GM18870 (cell line): Measurements from ENCODE around the gene HRG.
"Not testable (repeated sequence)": the region's sequence is repeated elsewhere in the genome, so short reads cannot be mapped to it uniquely, and the experiment has no call there.

Source experiments
- ATAC-seq: cut with Tn5 transposase; IDR thresholded peaks from one replicate; pipeline ENCODE4 v1.9.1; 2021; ENCODE audit warnings: moderate library complexity; ENCODE audit not compliant: unreplicated experiment

Gene HRG

GRCh38 chr3:186665625-186666188, at the start of gene HRG:
Gene HRG (plus strand): TSS chr3:186666014. CDS start chr3:186666032, 18 bp downstream.
- no peak for ATAC-seq

GRCh38 chr3:186616299-186616617, 49.6 kb upstream of the HRG start:
- no peak for ATAC-seq

DNA sequence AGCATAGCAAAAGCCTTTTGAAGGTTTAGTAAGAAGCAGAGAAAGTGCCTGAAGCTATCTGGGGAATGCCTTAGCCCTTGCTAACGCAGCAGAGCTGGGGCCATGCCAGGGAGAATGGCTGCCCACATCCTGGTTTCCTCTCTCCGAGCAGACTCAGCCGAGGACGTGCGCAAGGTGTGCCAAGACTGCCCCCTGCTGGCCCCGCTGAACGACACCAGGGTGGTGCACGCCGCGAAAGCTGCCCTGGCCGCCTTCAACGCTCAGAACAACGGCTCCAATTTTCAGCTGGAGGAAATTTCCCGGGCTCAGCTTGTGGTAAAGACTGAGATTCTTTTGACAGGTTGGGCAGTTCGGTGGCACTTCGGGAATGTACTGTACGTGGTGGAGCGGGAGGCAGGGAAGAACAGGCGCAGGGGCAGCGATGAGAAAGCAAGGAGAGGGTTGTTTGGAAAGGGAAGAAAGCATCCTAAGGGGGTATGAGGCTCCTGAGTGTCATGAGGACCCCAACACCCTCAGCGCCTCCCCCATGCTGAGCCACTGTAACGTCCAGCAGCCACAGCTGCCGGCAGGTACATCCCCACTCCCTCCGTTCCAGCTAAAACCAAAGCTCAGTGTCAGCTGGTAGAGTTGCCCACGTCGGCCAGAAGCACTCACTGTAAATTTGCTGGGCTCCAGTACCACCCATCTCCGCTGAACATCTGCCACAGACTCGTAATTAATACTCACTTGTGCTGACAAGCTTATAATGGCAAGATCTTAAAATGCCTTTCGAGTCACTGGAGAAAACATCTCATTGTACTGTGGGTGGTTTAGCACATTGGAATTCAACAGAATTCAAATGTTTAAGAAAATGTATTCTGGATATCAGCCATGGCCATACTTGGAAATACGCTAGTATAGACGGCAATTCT, 48.5 kb upstream of the HRG start:
- ATAC-seq, result peak; percentile 62

DNA sequence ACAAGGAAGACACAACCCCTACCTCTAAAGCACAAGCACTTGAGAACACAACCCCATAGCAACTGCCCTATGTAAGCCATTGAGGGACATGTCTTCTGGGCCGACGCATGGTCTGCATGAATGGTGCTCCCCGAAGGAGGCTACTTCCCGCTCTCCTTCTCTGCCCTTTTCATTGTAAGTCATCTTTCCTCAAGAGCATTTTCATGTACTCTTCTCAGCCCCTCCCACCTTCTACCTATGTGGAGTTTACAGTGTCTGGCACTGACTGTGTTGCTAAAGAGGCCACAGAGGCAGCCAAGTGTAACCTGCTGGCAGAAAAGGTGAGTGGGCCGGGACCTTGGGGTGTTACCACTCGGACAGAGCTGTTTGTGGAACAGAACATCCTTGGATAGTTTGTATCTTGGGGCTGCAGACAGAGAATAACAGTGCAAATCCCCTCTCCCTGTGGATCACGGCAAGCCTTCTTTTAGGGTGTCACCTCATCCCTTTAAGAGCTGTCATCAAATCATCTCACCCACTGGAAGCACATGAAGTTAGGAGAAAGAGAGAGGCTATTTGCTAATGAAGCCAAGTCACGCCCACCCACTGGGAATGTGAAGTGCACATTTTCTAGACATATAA, 47.4 kb upstream of the HRG start:
- ATAC-seq, result no peak

GRCh38 chr3:186619787-186620212, 46.0 kb upstream of the HRG start:
- no peak for ATAC-seq

- no peak for ATAC-seq
These were observed 45.4 kb upstream of the HRG start for GRCh38 chr3:186620213-186621092.

- ATAC-seq, result no peak
These were observed 43.7 kb upstream of the HRG start for GRCh38 chr3:186621894-186622650.

DNA sequence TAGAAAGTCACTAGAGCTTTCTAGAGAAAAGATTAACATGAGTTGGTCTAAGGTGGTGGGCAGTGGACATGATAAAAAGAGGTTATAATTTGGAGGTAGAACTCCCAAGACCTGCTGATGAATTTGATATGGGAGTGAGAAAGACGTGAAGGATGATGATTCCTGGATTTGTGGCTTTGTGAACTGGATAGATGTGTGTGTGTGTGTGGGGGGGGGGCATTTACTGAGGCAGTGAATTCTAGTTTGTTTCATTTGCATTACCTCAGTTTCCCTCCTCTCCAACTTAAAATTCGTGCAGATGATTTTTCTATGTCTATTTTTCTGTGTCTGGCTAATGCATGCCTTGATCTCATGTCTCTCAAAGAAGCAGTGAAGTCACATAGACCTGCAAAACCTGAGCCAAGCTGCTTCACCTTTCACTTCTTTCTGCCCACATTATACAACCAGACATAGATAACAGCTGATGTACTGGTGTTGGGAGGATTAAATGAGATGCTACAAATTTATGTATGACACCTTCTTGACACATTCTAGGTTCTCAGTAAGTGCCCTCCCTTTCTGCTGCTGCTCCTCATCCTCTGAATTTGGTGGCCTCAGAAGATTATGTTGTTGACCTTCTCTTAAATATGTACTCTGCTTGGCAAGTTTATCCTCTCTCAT, 43.0 kb upstream of the HRG start:
- no peak for ATAC-seq

DNA sequence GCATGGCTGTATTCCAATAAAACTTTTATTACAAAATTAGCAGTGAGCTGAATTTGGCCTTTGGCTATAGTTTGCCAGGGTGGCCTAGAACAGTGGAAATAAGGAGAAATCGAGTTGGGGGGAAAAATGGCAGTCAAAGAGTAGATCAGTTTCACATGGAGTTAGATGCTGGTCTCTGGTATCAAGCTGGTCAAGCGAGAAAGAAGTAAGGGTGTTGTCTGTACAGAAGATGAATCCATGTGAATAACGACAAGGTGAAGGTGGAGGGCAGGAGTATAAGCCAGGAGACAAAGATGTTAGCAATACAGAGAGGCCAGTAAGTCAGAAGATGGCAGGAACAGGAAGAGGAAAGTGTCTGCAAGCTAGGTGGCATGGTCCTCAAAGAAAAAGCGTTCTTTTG, 41.2 kb upstream of the HRG start:
- ATAC-seq, result no peak

- ATAC-seq, result no peak
These were observed 40.2 kb upstream of the HRG start for GRCh38 chr3:186625600-186626042.

- no peak for ATAC-seq
These were observed 39.5 kb upstream of the HRG start for GRCh38 chr3:186626254-186626847.

DNA sequence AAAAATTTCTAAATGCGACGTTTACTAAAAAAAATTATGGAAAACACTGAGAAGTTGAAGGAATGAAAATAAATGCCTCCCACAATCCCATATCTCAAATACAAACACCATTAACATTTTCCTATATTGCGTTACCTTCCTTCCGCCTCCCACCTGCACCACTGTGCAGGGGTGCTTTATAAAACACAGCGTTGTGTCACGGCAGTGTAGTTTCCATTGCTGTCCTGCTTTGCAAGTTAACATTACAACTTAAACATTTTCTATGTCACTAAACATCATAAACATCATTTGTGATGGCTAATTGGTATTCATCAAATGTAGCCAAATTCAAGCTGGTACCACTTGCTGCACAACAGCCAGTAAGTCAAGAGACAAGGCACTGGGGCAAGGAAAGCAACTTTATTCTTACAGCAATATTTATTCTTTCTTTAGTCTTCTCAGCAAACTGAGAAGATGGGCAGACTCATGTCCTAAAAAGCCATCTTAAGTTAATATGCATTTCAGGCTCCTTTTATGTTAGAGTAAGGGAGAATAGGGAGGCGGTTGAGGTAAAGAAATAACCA, 37.9 kb upstream of the HRG start:
- no peak for ATAC-seq

DNA sequence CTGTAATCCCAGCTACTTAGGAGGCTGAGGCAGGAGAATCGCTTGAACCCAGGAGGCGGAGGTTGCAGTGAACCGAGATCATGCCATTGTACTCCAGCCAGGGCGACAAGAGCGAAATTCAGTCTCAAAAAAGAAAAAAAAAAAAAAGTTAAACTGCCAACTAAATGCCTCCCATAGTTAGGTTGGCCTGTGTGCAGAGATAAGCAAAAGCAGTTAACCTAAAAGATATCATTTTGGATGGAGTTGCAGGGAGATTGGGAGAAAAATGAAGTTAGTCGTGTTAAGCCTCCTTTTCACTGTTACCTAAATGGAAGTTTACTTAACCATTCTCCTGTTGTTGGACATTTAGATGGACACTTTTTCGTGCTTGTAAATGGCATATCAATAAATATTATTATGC, 37.1 kb upstream of the HRG start:
- no peak for ATAC-seq

DNA sequence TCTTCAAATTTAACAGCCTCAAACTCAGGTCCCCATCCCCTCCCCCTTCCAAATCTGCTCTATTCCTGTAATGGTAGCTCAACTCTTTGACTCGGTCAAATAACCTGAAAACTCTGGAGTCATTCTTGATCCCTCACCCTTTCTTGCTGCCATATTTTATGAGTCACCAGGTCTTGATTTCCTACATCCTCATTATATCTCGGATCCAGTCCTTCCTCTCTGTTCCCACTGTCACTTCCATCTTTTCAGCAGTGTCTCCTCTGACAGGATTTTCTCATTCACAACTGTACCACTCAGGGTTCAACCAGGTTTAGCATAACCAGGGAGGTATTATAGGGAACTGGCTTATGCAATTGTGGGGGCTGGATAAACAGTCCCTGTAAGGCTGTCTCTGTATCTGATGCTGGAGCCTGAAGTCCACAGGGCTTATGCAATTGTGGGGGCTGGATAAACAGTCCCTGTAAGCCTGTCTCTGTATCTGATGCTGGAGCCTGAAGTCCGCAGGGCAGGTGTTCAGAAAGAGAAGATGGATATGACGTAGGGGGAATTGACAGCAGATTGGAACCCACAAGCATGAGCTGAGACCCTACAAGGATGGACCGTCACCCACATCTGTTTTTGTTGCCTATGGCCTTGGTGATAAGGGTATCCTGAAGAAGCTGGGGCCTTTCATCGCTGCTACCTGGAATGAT, 34.7 kb upstream of the HRG start:
- ATAC-seq, result no peak

GRCh38 chr3:186633481-186633880, 32.3 kb upstream of the HRG start:
- no peak for ATAC-seq

DNA sequence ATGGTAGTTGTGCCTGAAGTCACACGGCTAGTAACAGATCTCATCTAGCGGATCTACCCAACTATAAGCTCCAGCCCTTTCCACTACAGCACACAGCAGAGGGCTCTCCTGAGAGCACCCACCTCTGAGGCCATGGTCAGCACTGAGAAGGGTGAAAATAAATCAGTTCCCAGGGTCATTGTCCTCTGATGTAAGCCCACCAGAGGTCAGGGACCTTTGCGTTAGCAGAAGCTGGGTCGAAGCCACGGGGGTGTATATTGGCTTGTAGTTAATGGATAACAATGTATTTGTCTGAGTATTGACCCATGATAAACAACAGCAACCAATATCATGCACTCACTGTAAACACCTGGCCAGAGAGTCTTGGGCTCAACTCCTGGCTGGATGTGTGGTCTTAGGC, 31.6 kb upstream of the HRG start:
- ATAC-seq, result not testable (repeated sequence)

GRCh38 chr3:186635532-186635931, 30.3 kb upstream of the HRG start:
- no peak for ATAC-seq

DNA sequence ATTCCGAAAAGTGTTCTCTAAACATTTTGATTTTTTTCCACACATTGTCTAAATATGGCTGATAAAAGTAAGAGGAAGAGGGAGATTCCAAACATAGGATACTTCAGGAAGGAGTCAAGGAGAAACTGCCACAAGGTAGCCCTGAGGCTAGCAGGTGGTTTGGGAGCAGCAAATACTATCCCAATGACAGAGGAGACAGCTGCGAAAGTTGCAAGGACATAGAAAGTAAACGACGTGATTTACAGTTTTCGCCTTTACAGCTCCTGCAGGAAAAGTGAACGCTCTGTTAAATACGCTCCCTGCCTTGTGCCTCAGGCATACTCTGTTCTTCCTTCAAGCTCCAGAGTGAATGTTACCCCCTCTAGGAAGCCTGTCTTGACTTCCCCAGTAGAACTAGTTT, 29.3 kb upstream of the HRG start:
- no peak for ATAC-seq

DNA sequence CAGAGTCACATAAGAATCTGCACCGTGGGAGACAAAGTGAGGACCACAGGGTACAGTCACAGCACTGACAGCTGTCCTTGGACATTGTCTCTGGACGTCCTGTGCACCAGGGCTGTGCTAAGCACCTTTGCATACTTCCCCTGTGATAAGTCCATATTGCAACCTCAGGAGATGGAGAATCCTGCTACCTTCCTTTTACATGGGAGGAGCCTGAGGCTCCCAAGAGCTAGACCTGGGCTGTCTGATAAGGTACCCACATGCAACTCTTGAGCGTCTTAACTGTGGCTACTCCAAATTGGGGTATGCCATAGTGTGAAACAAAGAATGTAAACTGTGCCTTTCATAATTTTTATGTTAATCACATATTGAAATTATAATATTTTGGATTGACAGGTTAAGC, 28.1 kb upstream of the HRG start:
- no peak for ATAC-seq
